HG03060 (cell line): ENCODE measurements around the gene WAC.
A peak's percentile ranks its signal among the peaks of the same experiment; 100 is the strongest.
"Not testable (repeated sequence)": the region's sequence is repeated elsewhere in the genome, so short reads cannot be mapped to it uniquely, and the experiment has no call there.

ENCODE experiments used
- ATAC-seq: cut with Tn5 transposase; IDR thresholded peaks from one replicate; pipeline ENCODE4 v1.9.1; 2021; ENCODE audit warnings: low read depth, moderate number of reproducible peaks; ENCODE audit not compliant: unreplicated experiment

The WAC gene

GRCh38 chr10:28658824-28659223, 125.9 kb downstream of the WAC start:
- not testable (repeated sequence) for ATAC-seq

DNA sequence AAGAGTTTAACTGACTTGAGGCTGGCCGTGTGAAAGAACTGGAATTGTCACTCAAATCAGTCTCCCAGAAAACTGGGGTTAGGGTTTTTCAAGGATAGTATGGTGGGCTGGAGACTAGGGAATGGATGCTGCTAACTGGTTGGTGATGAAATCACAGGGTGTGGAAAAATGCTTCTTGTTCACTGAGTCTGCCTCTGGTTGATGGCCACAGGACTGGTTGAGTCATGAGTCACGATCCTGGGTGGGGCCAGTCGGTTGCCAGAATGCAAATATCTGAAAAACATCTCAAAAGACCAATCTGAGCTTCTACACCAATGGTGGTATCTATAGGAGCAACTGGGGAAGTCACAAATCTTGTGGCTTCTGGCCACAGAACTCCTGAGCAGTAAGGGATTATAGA, 128.1 kb downstream of the WAC start:
- ATAC-seq, result no peak

DNA sequence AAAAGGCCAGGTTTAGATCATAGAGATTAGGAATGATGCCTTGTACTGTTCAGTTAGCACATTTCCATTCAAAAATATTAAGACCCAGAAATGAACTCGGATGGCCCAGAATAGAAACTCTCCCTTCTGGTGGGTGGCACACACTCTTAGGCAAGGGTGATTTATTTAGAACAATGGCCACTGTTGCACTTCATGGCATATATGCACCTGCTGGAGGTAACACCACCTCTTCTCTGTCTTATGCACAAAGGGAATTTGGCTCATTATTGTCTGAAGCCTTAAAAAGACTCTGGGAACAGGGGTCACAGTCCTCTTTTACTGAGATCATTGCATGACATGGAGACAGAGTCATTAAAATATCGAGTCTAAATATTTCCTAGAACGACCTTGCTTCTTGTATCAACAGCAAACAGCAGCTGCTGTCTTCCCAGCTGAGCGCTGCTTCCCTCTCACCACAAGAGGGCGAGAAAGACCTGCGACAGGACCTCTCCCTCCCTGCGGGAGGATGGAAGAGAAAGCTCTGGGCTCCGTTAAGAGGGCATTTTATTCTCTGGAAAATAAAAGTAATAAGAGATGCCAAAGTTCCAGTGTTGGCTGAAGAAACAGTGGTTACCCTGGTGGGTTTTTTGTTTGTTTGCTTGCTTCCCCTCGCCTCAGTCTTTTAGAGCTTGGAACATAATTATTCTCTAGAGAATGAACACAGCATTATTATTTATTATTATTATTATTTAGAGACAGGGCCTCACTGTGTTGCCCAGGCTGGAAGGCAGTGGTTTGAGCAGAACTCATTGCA, 130.9 kb downstream of the WAC start:
- ATAC-seq, result peak; percentile 71

GRCh38 chr10:28664369-28664740, 131.4 kb downstream of the WAC start:
- ATAC-seq, result no peak

- ATAC-seq, result no peak
These were observed 134.0 kb downstream of the WAC start for GRCh38 chr10:28666751-28667467.

DNA sequence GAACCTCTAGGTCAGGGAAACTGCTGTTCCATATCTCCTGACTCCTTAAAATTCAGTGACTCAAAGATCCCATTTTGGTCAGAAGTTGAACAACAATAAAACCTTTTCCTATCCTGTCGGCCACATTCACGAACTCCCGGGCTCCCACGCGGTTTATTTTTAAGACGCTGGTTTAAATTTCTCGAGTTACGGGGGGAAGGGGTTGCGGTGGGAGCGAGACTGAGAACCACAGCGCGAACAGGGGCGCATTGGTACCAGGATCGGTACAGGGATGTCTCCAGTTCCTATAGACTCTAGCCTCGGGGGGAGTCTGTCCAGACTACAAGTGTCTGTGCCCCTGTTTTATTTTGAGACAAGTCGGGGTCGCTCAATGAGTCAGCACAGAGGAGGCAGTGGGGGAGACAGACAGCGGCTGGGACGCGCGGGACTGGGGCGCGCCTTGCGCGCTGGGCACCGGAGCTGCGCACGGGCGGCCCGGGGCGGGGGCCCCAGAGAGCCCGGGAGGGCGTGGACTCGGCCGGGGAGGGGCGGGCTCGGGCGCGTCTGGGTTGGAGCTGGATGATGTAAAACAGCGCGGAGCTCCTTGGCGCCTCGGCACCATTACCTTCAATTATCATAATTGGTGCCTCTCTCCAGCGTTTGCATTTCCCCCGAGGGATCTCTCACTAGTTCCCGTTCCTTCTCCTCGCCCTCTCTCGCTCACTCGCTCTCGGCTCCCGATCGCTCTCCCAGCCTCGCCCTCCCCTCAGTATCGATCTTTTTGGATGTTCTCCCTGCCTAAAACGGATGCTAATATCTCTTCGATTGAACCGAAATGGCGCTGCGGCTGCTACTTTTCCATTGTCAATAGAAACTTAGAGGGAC, 135.7 kb downstream of the WAC start:
- ATAC-seq, result no peak

DNA sequence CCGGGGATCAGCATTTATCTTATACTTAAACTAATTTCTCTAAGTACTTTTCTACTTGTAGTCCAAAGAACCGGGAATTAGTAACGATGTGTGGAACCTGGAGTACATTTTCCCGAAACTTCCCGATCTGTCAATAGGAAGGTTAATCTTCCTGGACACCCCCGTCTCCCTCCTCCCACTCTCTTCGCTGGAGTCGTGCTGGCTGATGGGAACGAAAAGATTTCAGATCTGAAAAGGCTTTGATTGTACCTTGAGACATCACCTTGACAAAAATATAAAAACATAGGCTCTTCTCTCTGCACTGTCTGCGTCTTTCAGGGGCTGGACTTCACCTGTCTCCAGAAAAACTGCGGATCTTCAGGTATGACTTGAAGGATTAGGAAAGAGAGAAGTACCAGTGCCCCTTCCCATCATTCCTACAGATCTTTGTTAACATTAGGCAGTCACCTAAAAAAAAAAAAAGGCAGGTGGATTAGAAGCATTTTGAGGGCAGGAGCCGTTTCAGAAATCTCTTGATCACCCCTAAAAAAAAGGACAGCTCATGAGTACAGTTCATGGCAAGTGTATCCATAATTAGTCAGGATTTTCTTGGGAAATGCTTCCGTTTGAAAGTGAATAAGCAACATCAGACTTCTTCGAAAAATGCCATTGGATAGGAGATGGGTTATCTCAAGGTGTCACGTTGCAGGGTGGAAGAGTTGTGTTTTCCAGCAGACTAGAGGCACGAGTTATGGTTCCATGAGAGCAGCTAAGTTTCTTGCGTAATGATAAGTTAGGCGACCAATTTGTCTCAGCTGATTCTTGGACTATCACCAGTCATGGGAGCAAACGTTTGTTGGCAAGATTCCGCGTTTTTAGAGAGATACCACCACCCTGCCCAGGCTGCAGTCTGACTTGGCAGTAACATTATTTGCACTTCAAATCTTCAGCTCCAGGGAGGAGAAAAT, 136.6 kb downstream of the WAC start:
- no peak for ATAC-seq
